Measurements from ENCODE around the gene IL6ST.

Gene IL6ST

GRCh38 chr5:55908804-55909203, 86.0 kb downstream of the IL6ST start:
- H3K4me3 ChIP-seq (ENCODE audit: low read depth, low read length): no peak overlapping the region
- peaks cover 7% of the 10 kb centered on the region for H3K4me1 ChIP-seq (ENCODE audit: control insufficient read depth, insufficient read depth, low read length, unreplicated experiment)
- no peaks in the 10 kb centered on the region for H3K79me2 ChIP-seq (ENCODE audit: control insufficient read depth, insufficient read depth, low read length, unreplicated experiment)
- no peak overlapping the region for H3K27ac ChIP-seq (ENCODE audit: low read depth, low read length)
- H3K27me3 ChIP-seq (ENCODE audit: insufficient read depth, low read length): no peaks in the 10 kb centered on the region
- no peak overlapping the region for H2AFZ ChIP-seq (ENCODE audit: low read length, unreplicated experiment)
- H3K36me3 ChIP-seq (ENCODE audit: insufficient read depth, low read length): no peaks in the 10 kb centered on the region

GRCh38 chr5:55907927-55908326, 86.8 kb downstream of the IL6ST start:
- Histone ChIP-seq H3K4me1 (ENCODE audit: control insufficient read depth, insufficient read depth, low read length, unreplicated experiment) (peaks cover 9% of the 10 kb centered on the region), H3K4me3 (ENCODE audit: low read depth, low read length) (no peak overlapping the region), H2AFZ (ENCODE audit: low read length, unreplicated experiment) (no peak overlapping the region), H3K79me2 (ENCODE audit: control insufficient read depth, insufficient read depth, low read length, unreplicated experiment) (no peaks in the 10 kb centered on the region), H3K27ac (ENCODE audit: low read depth, low read length) (no peak overlapping the region), H3K27me3 (ENCODE audit: insufficient read depth, low read length) (no peaks in the 10 kb centered on the region), H3K36me3 (ENCODE audit: insufficient read depth, low read length) (no peaks in the 10 kb centered on the region)

GRCh38 chr5:55905251-55905650, 89.5 kb downstream of the IL6ST start:
- Histone ChIP-seq H3K27me3 (ENCODE audit: insufficient read depth, low read length) (no peaks in the 10 kb centered on the region), H3K4me1 (ENCODE audit: control insufficient read depth, insufficient read depth, low read length, unreplicated experiment) (peaks cover 11% of the 10 kb centered on the region), H3K79me2 (ENCODE audit: control insufficient read depth, insufficient read depth, low read length, unreplicated experiment) (no peaks in the 10 kb centered on the region), H2AFZ (ENCODE audit: low read length, unreplicated experiment) (no peak overlapping the region), H3K36me3 (ENCODE audit: insufficient read depth, low read length) (no peaks in the 10 kb centered on the region), H3K27ac (ENCODE audit: low read depth, low read length) (no peak overlapping the region), H3K4me3 (ENCODE audit: low read depth, low read length) (no peak overlapping the region)

- Histone ChIP-seq H3K4me3 (ENCODE audit: low read depth, low read length) (no peak overlapping the region), H3K79me2 (ENCODE audit: control insufficient read depth, insufficient read depth, low read length, unreplicated experiment) (no peaks in the 10 kb centered on the region), H3K27ac (ENCODE audit: low read depth, low read length) (no peak overlapping the region), H3K27me3 (ENCODE audit: insufficient read depth, low read length) (no peaks in the 10 kb centered on the region), H3K36me3 (ENCODE audit: insufficient read depth, low read length) (no peaks in the 10 kb centered on the region), H2AFZ (ENCODE audit: low read length, unreplicated experiment) (no peak overlapping the region), H3K4me1 (ENCODE audit: control insufficient read depth, insufficient read depth, low read length, unreplicated experiment) (peaks cover 22% of the 10 kb centered on the region)
Observed at GRCh38 chr5:55904152-55904551, 90.6 kb downstream of the IL6ST start.

- Histone ChIP-seq H2AFZ (ENCODE audit: low read length, unreplicated experiment) (no peak overlapping the region), H3K27ac (ENCODE audit: low read depth, low read length) (no peak overlapping the region), H3K4me3 (ENCODE audit: low read depth, low read length) (no peak overlapping the region), H3K27me3 (ENCODE audit: insufficient read depth, low read length) (no peaks in the 10 kb centered on the region), H3K79me2 (ENCODE audit: control insufficient read depth, insufficient read depth, low read length, unreplicated experiment) (no peaks in the 10 kb centered on the region), H3K4me1 (ENCODE audit: control insufficient read depth, insufficient read depth, low read length, unreplicated experiment) (peaks cover 24% of the 10 kb centered on the region), H3K36me3 (ENCODE audit: insufficient read depth, low read length) (no peaks in the 10 kb centered on the region)
Observed at GRCh38 chr5:55903121-55903701, 91.6 kb downstream of the IL6ST start.

- no peak overlapping the region for H2AFZ ChIP-seq (ENCODE audit: low read length, unreplicated experiment)
- no peaks in the 10 kb centered on the region for H3K36me3 ChIP-seq (ENCODE audit: insufficient read depth, low read length)
- H3K4me3 ChIP-seq (ENCODE audit: low read depth, low read length): no peak overlapping the region
- no peaks in the 10 kb centered on the region for H3K79me2 ChIP-seq (ENCODE audit: control insufficient read depth, insufficient read depth, low read length, unreplicated experiment)
- no peak overlapping the region for H3K27ac ChIP-seq (ENCODE audit: low read depth, low read length)
- no peaks in the 10 kb centered on the region for H3K27me3 ChIP-seq (ENCODE audit: insufficient read depth, low read length)
- H3K4me1 ChIP-seq (ENCODE audit: control insufficient read depth, insufficient read depth, low read length, unreplicated experiment): peaks cover 28% of the 10 kb centered on the region
Observed at GRCh38 chr5:55902696-55903095, 92.1 kb downstream of the IL6ST start.

- Histone ChIP-seq H2AFZ (ENCODE audit: low read length, unreplicated experiment) (no peak overlapping the region), H3K4me3 (ENCODE audit: low read depth, low read length) (no peak overlapping the region), H3K27me3 (ENCODE audit: insufficient read depth, low read length) (no peaks in the 10 kb centered on the region), H3K36me3 (ENCODE audit: insufficient read depth, low read length) (no peaks in the 10 kb centered on the region), H3K4me1 (ENCODE audit: control insufficient read depth, insufficient read depth, low read length, unreplicated experiment) (peaks cover 35% of the 10 kb centered on the region), H3K27ac (ENCODE audit: low read depth, low read length) (no peak overlapping the region), H3K79me2 (ENCODE audit: control insufficient read depth, insufficient read depth, low read length, unreplicated experiment) (no peaks in the 10 kb centered on the region)
Observed at GRCh38 chr5:55900776-55901175, 94.0 kb downstream of the IL6ST start.

- no peak overlapping the region for H3K27ac ChIP-seq (ENCODE audit: low read depth, low read length)
- no peaks in the 10 kb centered on the region for H3K27me3 ChIP-seq (ENCODE audit: insufficient read depth, low read length)
- H3K36me3 ChIP-seq (ENCODE audit: insufficient read depth, low read length): no peaks in the 10 kb centered on the region
- H3K4me3 ChIP-seq (ENCODE audit: low read depth, low read length): no peak overlapping the region
- H3K79me2 ChIP-seq (ENCODE audit: control insufficient read depth, insufficient read depth, low read length, unreplicated experiment): no peaks in the 10 kb centered on the region
- H3K4me1 ChIP-seq (ENCODE audit: control insufficient read depth, insufficient read depth, low read length, unreplicated experiment): peaks cover 35% of the 10 kb centered on the region
- H2AFZ ChIP-seq (ENCODE audit: low read length, unreplicated experiment): no peak overlapping the region
Observed at GRCh38 chr5:55900068-55900467, 94.7 kb downstream of the IL6ST start.

GRCh38 chr5:55899344-55899743, 95.4 kb downstream of the IL6ST start:
- H3K36me3 ChIP-seq (ENCODE audit: insufficient read depth, low read length): no peaks in the 10 kb centered on the region
- no peaks in the 10 kb centered on the region for H3K79me2 ChIP-seq (ENCODE audit: control insufficient read depth, insufficient read depth, low read length, unreplicated experiment)
- no peaks in the 10 kb centered on the region for H3K27me3 ChIP-seq (ENCODE audit: insufficient read depth, low read length)
- no peak overlapping the region for H3K4me3 ChIP-seq (ENCODE audit: low read depth, low read length)
- peaks cover 33% of the 10 kb centered on the region for H3K4me1 ChIP-seq (ENCODE audit: control insufficient read depth, insufficient read depth, low read length, unreplicated experiment)
- H3K27ac ChIP-seq (ENCODE audit: low read depth, low read length): no peak overlapping the region
- H2AFZ ChIP-seq (ENCODE audit: low read length, unreplicated experiment): no peak overlapping the region

GRCh38 chr5:55897905-55898304, 96.9 kb downstream of the IL6ST start:
- Histone ChIP-seq H3K27ac (ENCODE audit: low read depth, low read length) (peak overlapping the region; percentile 18; the same call in 1 of the 2 replicates), H2AFZ (ENCODE audit: low read length, unreplicated experiment) (peak overlapping the region; percentile 95), H3K27me3 (ENCODE audit: insufficient read depth, low read length) (no peaks in the 10 kb centered on the region), H3K79me2 (ENCODE audit: control insufficient read depth, insufficient read depth, low read length, unreplicated experiment) (no peaks in the 10 kb centered on the region), H3K4me1 (ENCODE audit: control insufficient read depth, insufficient read depth, low read length, unreplicated experiment) (peaks cover 26% of the 10 kb centered on the region), H3K36me3 (ENCODE audit: insufficient read depth, low read length) (no peaks in the 10 kb centered on the region), H3K4me3 (ENCODE audit: low read depth, low read length) (peak overlapping the region; percentile 67)

- Histone ChIP-seq H3K79me2 (ENCODE audit: control insufficient read depth, insufficient read depth, low read length, unreplicated experiment) (no peaks in the 10 kb centered on the region), H3K4me1 (ENCODE audit: control insufficient read depth, insufficient read depth, low read length, unreplicated experiment) (peaks cover 26% of the 10 kb centered on the region), H3K27me3 (ENCODE audit: insufficient read depth, low read length) (no peaks in the 10 kb centered on the region), H2AFZ (ENCODE audit: low read length, unreplicated experiment) (peak overlapping the region; percentile 95), H3K4me3 (ENCODE audit: low read depth, low read length) (peak overlapping the region; percentile 67), H3K36me3 (ENCODE audit: insufficient read depth, low read length) (no peaks in the 10 kb centered on the region), H3K27ac (ENCODE audit: low read depth, low read length) (peak overlapping the region; percentile 18; the same call in 1 of the 2 replicates)
Observed at GRCh38 chr5:55897206-55897894, 97.4 kb downstream of the IL6ST start.
